Body of pancreas (tissue), 4 donors: ENCODE measurements around the gene RTF1. TPM values are rescaled to one million over a fixed set of nuclear protein-coding genes. Genes with fewer than 3 reads are reported as not detected.
"Not testable (repeated sequence)": the region's sequence is repeated elsewhere in the genome, so short reads cannot be mapped to it uniquely, and the experiment has no call there.

ENCODE experiments used
- ATAC-seq: fragments of 150-250 bp; one replicate; pipeline ENCODE4 v1.9.1; 2016
- DNase-seq, 4 donors: peaks; one replicate each; pipeline ENCODE4 v3.0.0-alpha.2; 2019
- H3K27ac ChIP-seq, 4 donors: fragments of 200-600 bp; sonication (generic); 1 replicate in 3 of 4; 2 replicates in 1 of 4; pipeline versions ENCODE4 v1.5.1 to v1.6.1; 2016 to 2019; ENCODE audit warnings: mild to moderate bottlenecking in 1 of 4, mixed read lengths in 1 of 4, moderate library complexity in 1 of 4
- H3K27me3 ChIP-seq, 2 donors: fragments of 200-600 bp; sonication (generic); one replicate each; pipeline ENCODE4 v1.6.0; 2016; ENCODE audit warnings: mild to moderate bottlenecking in 1 of 2
- H3K36me3 ChIP-seq, 2 donors: fragments of 200-600 bp; sonication (generic); replicated peaks in 1 of 2; 2 replicates each; pipeline ENCODE4 v1.5.1; 2016; ENCODE audit warnings: low read depth in 2 of 2; ENCODE audit not compliant: insufficient read depth in 1 of 2
- H3K4me1 ChIP-seq: fragments of 200-600 bp; sonication (generic); one replicate; pipeline ENCODE4 v1.6.0; 2016
- H3K4me3 ChIP-seq, 2 donors: fragments of 200-600 bp; sonication (generic); 1 replicate in 1 of 2; 2 replicates in 1 of 2; pipeline ENCODE4 v1.5.1; 2016 to 2019
- H3K9me3 ChIP-seq, 3 donors: fragments of 200-600 bp; sonication (generic); 1 replicate in 2 of 3; 2 replicates in 1 of 3; pipeline ENCODE4 v1.5.1; 2016
- CTCF ChIP-seq, 7 experiments: fragments of 450-650 bp in 4 of 7; fragments of 200-600 bp in 3 of 7; sonication (generic) in 3 of 7; IDR thresholded peaks; one replicate each; pipeline ENCODE4 v1.5.1; 2016 to 2019; ENCODE audit warnings: antibody characterized with exemption in 7 of 7
- POLR2A ChIP-seq, 3 donors: fragments of 450-650 bp; IDR thresholded peaks; one replicate each; pipeline ENCODE4 v1.6.1; 2016; ENCODE audit warnings: antibody characterized with exemption in 3 of 3, mild to moderate bottlenecking in 2 of 3
- WGBS, 2 donors: methylation state at CpG; one replicate each; pipeline ENCODE4 v1.1.5; 2017; 5-methylcytosine and 5-hydroxymethylcytosine counted together
- intact Hi-C: fragments of 100-400 bp; cut with DNase I; formaldehyde crosslinking; loops from one replicate; pipeline ENCODE4 v1.15.1; 2023
- total RNA-seq, 2 donors: library from RNA; depleted of rRNA; stranded (reverse); fragments of >200 nt; gene quantifications; one replicate each; pipeline ENCODE4 v1.1.0, GENCODE V29; 2016

RTF1 gene
- total RNA-seq, 2 donors from 2014 or later: 10.9 to 22.1 TPM

GRCh38 chr15:41417418-41418195 is 712 bp downstream of the RTF1 start:
- Histone ChIP-seq H3K4me1 (peaks cover 39% of the 10 kb centered on the region), H3K27ac (peak overlapping the region; percentile 52 to 88 (median 82)), H3K4me3 (peak overlapping the region; percentile 97 to 99), H3K27me3 (no peaks in the 10 kb centered on the region), H3K9me3 (no peaks in the 10 kb centered on the region), H3K36me3 (no peaks in the 10 kb centered on the region)
- WGBS, 2 donors: 1 to 2% methylated on average over 26 to 37 of the region's 37 CpGs
- DNase-seq (peak in 1 of 4 donors; percentile 41), ATAC-seq (peak; percentile 36)
- no peak for TF ChIP-seq CTCF (IDR thresholded peaks at IDR 0.05)
- no peak for TF ChIP-seq POLR2A (IDR thresholded peaks at IDR 0.05)
- intact Hi-C loops: no loop called here

GRCh38 chr15:41423979-41424659 is 7.2 kb downstream of the RTF1 start:
- Histone ChIP-seq H3K27me3 (no peaks in the 10 kb centered on the region), H3K9me3 (no peaks in the 10 kb centered on the region), H3K27ac (no peak overlapping the region), H3K4me1 (peaks cover 13% of the 10 kb centered on the region), H3K4me3 (no peak overlapping the region), H3K36me3 (no peaks in the 10 kb centered on the region)
- TF ChIP-seq POLR2A (IDR thresholded peaks at IDR 0.05): no peak
- no peak for TF ChIP-seq CTCF (IDR thresholded peaks at IDR 0.05)
- 93 to 99% methylated on average over 7 of the region's 7 CpGs for WGBS, 2 donors
- intact Hi-C loops: no loop called here
- no peak for DNase-seq
- ATAC-seq: no peak

- H3K36me3 ChIP-seq: no peaks in the 10 kb centered on the region
- ATAC-seq (no peak), DNase-seq (no peak)
- TF ChIP-seq CTCF (IDR thresholded peaks at IDR 0.05) (no peak), POLR2A (IDR thresholded peaks at IDR 0.05) (no peak)
- H3K27me3 ChIP-seq: no peaks in the 10 kb centered on the region
- peaks cover 7% of the 10 kb centered on the region for H3K4me1 ChIP-seq
- intact Hi-C loops: no loop called here
- 93 to 94% methylated on average over 14 of the region's 14 CpGs for WGBS, 2 donors
- no peak overlapping the region for H3K4me3 ChIP-seq
- H3K9me3 ChIP-seq: no peaks in the 10 kb centered on the region
- H3K27ac ChIP-seq: no peak overlapping the region
Measured at GRCh38 chr15:41424809-41425208, 7.9 kb downstream of the RTF1 start.

GRCh38 chr15:41425907-41426306 is 9.0 kb downstream of the RTF1 start:
- DNase-seq, H3K36me3 ChIP-seq, H3K9me3 ChIP-seq, H3K27me3 ChIP-seq, ATAC-seq, H3K4me1 ChIP-seq, H3K27ac ChIP-seq, intact Hi-C loops, H3K4me3 ChIP-seq: not testable (repeated sequence)
- 93 to 95% methylated on average over 5 of the region's 5 CpGs for WGBS, 2 donors

GRCh38 chr15:41429003-41429890 is 12.4 kb downstream of the RTF1 start:
- ATAC-seq (no peak), DNase-seq (no peak)
- H3K9me3 ChIP-seq: no peaks in the 10 kb centered on the region
- intact Hi-C loops: no loop called here
- no peak overlapping the region for H3K4me3 ChIP-seq
- H3K27me3 ChIP-seq: no peaks in the 10 kb centered on the region
- TF ChIP-seq CTCF (IDR thresholded peaks at IDR 0.05): no peak
- no peak for TF ChIP-seq POLR2A (IDR thresholded peaks at IDR 0.05)
- WGBS, 2 donors: 83 to 92% methylated on average over 10 of the region's 10 CpGs
- no peaks in the 10 kb centered on the region for H3K4me1 ChIP-seq
- no peaks in the 10 kb centered on the region for H3K36me3 ChIP-seq
- H3K27ac ChIP-seq: no peak overlapping the region
